Ovary (tissue), 9 donors: ENCODE results near the gene UMAD1. TPM values are rescaled to one million over a fixed set of nuclear protein-coding genes. Genes with fewer than 3 reads are reported as not detected.

Experiments used
- DNase-seq, 5 donors: peaks; one replicate each; pipeline ENCODE4 v3.0.0-alpha.2; 2019 to 2020
- H3K27ac ChIP-seq, 2 donors: fragments of 200-600 bp; one replicate each; pipeline versions ENCODE4 v1.5.1 to v1.8.0; 2019 to 2022
- H3K27me3 ChIP-seq: fragments of 200-600 bp; one replicate; pipeline ENCODE4 v1.8.0; 2022
- H3K36me3 ChIP-seq: fragments of 200-600 bp; sonication (generic); one replicate; pipeline ENCODE4 v1.5.1; 2019
- H3K4me1 ChIP-seq: one replicate; pipeline ENCODE4 v1.8.1; 2013; ENCODE audit warnings: mild to moderate bottlenecking, moderate library complexity; ENCODE audit not compliant: insufficient read depth
- H3K4me3 ChIP-seq: fragments of 200-600 bp; sonication (generic); one replicate; pipeline ENCODE4 v1.5.1; 2017
- H3K9me3 ChIP-seq, 2 donors: fragments of 200-600 bp in 1 of 2; sonication (generic) in 1 of 2; one replicate each; pipeline versions ENCODE4 v1.5.1 to v1.8.1; 2013 to 2019; ENCODE audit warnings: mild to moderate bottlenecking in 1 of 2, moderate library complexity in 1 of 2
- EP300 ChIP-seq: sonication (generic); formaldehyde crosslinking; IDR thresholded peaks from one replicate; pipeline ENCODE4 v1.6.1; 2017; ENCODE audit warnings: antibody characterized with exemption
- POLR2A ChIP-seq: fragments of 450-650 bp; IDR thresholded peaks from one replicate; pipeline ENCODE4 v1.6.1; 2017; ENCODE audit warnings: antibody characterized with exemption, mild to moderate bottlenecking, moderate library complexity
- WGBS, 3 donors: extraction: QIAGEN DNeasy Blood & Tissue Kit in 1 of 3; methylation state at CpG; one replicate each; pipeline versions ENCODE4 v1.1.5 to v1.1.7; 2013 to 2017; 5-methylcytosine and 5-hydroxymethylcytosine counted together
- intact Hi-C, 4 donors: fragments of 100-400 bp; cut with DNase I; formaldehyde crosslinking; loops; one replicate each; pipeline versions ENCODE4 v1.11.0 to v1.15.1; 2022 to 2023
- polyA plus RNA-seq, 2 donors: library from polyadenylated mRNA; stranded (reverse); fragments of 200-250 nt in 1 of 2; fragments of 350-450 nt in 1 of 2; fragmentation: Illumina TruSeq in 1 of 2; extraction: RNeasy Lipid Tissue Mini Kit (QIAGEN cat#74804) in 1 of 2; gene quantifications; one replicate each; pipeline ENCODE4 v1.2.3, GENCODE V29; 2013 to 2014
- total RNA-seq, 7 donors: library from RNA; depleted of rRNA in 2 of 7; stranded (reverse); fragments of >200 nt in 2 of 7; fragmentation: NEBNext Ultra II Directional in 3 of 7; extraction: Animal tissue kit (Norgen Biotek cat#: 25700) in 3 of 7; gene quantifications; one replicate each; pipeline versions ENCODE4 v1.1.0 to v1.2.4, GENCODE V29; 2016 to 2023
- TF ChIP-seq, protein P1 (sequence below), 3 donors: fragments of 450-650 bp in 2 of 3; fragments of 200-600 bp in 1 of 3; IDR thresholded peaks; one replicate each; pipeline versions ENCODE4 v1.5.1 to v1.8.0; 2016 to 2022; ENCODE audit warnings: antibody characterized with exemption in 3 of 3, mild to moderate bottlenecking in 1 of 3
- donor health status: DM: no; HTN: no; CAD: no; lungs with moderate emphysema.
- donor health status: DM: no; HTN: no; CAD: no.
- donor health status: Bipolar disorder and iron deficiency.
- donor health status: DM: yes; HTN: yes; CAD: no.
- donor health status: DM: no; HTN: no; CAD: no.
- donor health status: DM: yes; HTN: yes; CAD: no.

The UMAD1 gene
- total and polyA plus RNA-seq, 9 donors = 10.4 to 19.1 (median 16.2) TPM

DNA sequence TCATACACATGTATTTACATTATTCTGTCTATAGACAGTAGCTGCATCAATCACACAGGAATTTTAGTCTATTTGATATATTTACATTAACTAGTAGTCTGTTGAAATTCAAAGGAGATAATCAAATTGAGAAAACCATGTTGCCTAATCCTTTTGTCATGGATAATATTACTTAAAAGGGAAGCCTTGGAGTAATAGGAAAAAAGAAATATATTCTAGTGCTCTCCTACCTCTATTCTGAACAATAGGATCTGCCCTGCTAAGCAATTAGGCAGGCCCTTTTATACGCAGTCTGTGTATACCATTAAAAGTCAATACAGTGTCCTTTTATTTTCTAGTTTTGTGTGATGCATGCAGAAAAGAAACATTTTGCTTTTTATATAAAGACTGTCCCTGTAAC, 24.5 kb downstream of the UMAD1 start:
- Histone ChIP-seq H3K27ac (no peak overlapping the region), H3K4me1 (peaks cover 3% of the 10 kb centered on the region), H3K4me3 (no peak overlapping the region), H3K36me3 (no peaks in the 10 kb centered on the region), H3K27me3 (no peaks in the 10 kb centered on the region), H3K9me3 (no peaks in the 10 kb centered on the region)
- TF ChIP-seq, protein P1, sequence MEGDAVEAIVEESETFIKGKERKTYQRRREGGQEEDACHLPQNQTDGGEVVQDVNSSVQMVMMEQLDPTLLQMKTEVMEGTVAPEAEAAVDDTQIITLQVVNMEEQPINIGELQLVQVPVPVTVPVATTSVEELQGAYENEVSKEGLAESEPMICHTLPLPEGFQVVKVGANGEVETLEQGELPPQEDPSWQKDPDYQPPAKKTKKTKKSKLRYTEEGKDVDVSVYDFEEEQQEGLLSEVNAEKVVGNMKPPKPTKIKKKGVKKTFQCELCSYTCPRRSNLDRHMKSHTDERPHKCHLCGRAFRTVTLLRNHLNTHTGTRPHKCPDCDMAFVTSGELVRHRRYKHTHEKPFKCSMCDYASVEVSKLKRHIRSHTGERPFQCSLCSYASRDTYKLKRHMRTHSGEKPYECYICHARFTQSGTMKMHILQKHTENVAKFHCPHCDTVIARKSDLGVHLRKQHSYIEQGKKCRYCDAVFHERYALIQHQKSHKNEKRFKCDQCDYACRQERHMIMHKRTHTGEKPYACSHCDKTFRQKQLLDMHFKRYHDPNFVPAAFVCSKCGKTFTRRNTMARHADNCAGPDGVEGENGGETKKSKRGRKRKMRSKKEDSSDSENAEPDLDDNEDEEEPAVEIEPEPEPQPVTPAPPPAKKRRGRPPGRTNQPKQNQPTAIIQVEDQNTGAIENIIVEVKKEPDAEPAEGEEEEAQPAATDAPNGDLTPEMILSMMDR (IDR thresholded peaks at IDR 0.05) = no peak
- no peak for DNase-seq
- 97 to 99% (median 98%) methylated on average over 1 of the region's 1 CpG for WGBS, 3 donors
- intact Hi-C loops = no loop called here

DNA sequence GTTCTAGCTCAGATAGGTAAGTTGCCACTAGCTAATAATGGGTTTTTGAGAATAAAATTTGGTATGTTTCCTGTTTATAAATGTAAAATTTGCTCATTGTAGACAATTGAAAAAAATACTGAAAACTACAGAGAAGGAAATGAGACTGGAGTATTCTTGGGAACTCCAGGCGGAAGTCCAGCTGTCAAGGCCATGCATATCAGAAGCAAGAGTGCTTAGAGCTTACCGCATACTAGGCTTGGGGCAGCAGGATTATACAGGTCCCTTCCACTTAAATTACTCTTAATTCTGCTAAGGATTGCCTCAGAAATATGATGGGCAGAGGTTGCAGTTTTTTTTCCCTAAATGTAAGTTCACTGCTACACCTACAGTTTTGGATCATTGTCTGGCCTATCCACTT, 26.6 kb downstream of the UMAD1 start:
- no peak overlapping the region for H3K27ac ChIP-seq
- H3K9me3 ChIP-seq = no peaks in the 10 kb centered on the region
- no peaks in the 10 kb centered on the region for H3K27me3 ChIP-seq
- DNase-seq = no peak
- intact Hi-C loops = no loop called here
- 20 to 73% (median 42%) methylated on average over 2 of the region's 2 CpGs for WGBS, 3 donors
- H3K4me3 ChIP-seq = no peak overlapping the region
- no peaks in the 10 kb centered on the region for H3K36me3 ChIP-seq
- TF ChIP-seq POLR2A = no peak
- no peak for TF ChIP-seq EP300
- TF ChIP-seq, protein P1 (IDR thresholded peaks at IDR 0.05) = no peak
- peaks cover 3% of the 10 kb centered on the region for H3K4me1 ChIP-seq

DNA sequence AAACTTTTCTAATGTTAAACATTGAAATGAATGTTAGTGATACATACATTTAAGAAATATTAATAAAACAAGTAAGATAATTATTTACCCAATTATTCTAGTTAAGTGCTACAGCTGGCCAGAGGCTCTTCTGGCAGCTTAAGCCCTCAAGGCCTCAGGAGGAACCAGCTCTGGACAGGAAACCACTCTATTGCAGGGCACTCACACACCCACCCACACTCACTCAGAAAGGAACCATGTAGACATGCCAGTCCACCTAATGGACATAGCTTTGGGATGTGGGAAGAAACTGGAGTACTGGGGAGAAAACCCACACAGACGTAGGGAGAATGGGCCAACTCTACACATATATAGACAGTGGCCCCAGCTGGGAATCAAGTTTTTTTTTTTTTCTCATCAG, 28.2 kb downstream of the UMAD1 start:
- WGBS, 3 donors = 97 to 100% (median 100%) methylated on average over 1 of the region's 1 CpG

DNA sequence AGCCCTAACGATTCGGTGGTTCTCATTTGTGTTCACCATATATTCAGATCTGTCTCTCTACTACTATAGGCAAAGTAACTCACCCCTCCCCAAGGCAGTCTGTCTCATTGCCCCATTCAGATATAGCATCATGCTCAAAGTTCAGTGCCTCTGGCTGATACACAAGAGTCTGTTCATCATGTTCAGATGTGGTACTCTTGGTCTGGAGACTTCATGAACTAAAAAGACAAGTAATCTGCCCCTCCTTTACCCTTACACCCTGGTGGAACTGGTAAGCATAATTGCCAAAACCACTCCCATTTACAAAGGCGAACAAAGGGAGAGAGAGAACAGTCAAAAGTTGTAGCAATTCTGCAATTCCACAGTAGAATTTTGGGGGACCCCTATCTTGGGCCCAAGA, 29.9 kb downstream of the UMAD1 start:
- 95 to 96% (median 96%) methylated on average over 3 of the region's 3 CpGs for WGBS, 3 donors
- H3K4me3 ChIP-seq = no peak overlapping the region
- no peaks in the 10 kb centered on the region for H3K9me3 ChIP-seq
- TF ChIP-seq POLR2A (no peak), EP300 (no peak)
- TF ChIP-seq, protein P1 (IDR thresholded peaks at IDR 0.05) = no peak
- H3K27me3 ChIP-seq = no peaks in the 10 kb centered on the region
- intact Hi-C loops = no loop called here
- no peak for DNase-seq
- no peak overlapping the region for H3K27ac ChIP-seq
- peaks cover 3% of the 10 kb centered on the region for H3K4me1 ChIP-seq
- no peaks in the 10 kb centered on the region for H3K36me3 ChIP-seq

More for the DNA sequence above, 28.2 kb downstream of the UMAD1 start:
- Histone ChIP-seq H3K4me1 (peaks cover 3% of the 10 kb centered on the region), H3K27ac (no peak overlapping the region), H3K36me3 (no peaks in the 10 kb centered on the region), H3K9me3 (no peaks in the 10 kb centered on the region), H3K4me3 (no peak overlapping the region), H3K27me3 (no peaks in the 10 kb centered on the region)
- intact Hi-C loops = no loop called here
- no peak for TF ChIP-seq POLR2A
- TF ChIP-seq, protein P1 (IDR thresholded peaks at IDR 0.05) = no peak
- TF ChIP-seq EP300 = no peak
- DNase-seq = no peak

DNA sequence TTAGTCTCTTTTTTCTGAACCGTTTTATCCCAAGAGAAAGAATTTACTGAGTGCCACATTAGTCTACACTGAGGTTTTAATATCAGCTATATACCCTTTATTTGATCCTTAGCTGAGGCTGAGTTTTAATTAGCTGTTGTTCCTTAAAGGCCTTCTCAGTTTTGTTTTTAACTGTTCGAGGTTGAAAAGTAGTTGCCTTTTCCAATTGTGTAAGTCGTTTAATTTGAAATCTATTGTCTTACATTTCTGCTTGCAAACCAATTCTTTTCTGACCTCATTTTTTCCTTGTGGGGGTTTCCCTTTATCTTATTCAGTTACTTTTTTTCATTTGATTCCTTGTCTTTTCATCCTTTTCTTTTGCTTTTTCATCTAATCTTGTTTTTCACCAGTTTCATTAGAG, 30.8 kb downstream of the UMAD1 start:
- intact Hi-C loops = no loop called here
- 53 to 70% (median 57%) methylated on average over 3 of the region's 3 CpGs for WGBS, 3 donors

More for the DNA sequence above, 30.8 kb downstream of the UMAD1 start:
- TF ChIP-seq POLR2A (no peak), EP300 (no peak)
- TF ChIP-seq, protein P1 (IDR thresholded peaks at IDR 0.05) = no peak
- H3K9me3 ChIP-seq = no peaks in the 10 kb centered on the region
- H3K27ac ChIP-seq = no peak overlapping the region
- no peak for DNase-seq
- H3K4me1 ChIP-seq = peaks cover 3% of the 10 kb centered on the region
- H3K27me3 ChIP-seq = no peaks in the 10 kb centered on the region
- H3K4me3 ChIP-seq = no peak overlapping the region
- H3K36me3 ChIP-seq = no peaks in the 10 kb centered on the region
